ENCODE data around the gene DPP7. TPM values are rescaled to one million over a fixed set of nuclear protein-coding genes. Genes with fewer than 3 reads are reported as not detected.

The DPP7 gene
- total RNA-seq, 1 experiment from 2014 or later: 291 TPM

DNA sequence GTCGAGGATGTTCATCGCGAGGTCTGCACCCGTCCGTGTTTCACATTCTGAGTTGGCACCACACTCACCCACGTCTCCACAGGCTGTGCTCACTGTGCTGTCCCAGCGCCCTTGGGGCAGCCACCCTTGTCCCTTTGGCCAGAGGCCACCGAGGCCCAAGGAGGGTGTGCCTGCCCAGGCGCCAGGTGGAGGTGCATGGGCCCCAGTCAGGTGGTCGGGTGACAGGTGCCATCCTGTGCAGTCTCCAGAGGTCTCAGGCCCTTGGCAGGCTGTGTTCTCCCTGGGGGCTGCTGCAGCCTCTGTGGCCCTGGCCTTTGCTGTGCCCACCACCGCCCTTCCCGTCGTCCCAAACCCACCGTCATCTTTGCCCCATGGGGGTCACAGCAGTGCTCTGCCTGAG is 15.3 kb downstream of the DPP7 start:
- ChIA-PET POLR2A (no interaction called here), RAD21 (ENCODE audit: low non-redundant PET in 1 of 2, low total read pairs in 2 of 2, uncharacterized antibody in 2 of 2, unreplicated experiment in 2 of 2) (no interaction called here), CTCF (no interaction called here)
- Histone ChIP-seq H3K9ac (ENCODE audit: low read length) (no peak overlapping the region), H3K4me2 (ENCODE audit: low read length) (no peak overlapping the region), H3K27me3 (ENCODE audit: insufficient read depth, low read length) (no peaks in the 10 kb centered on the region), H3K79me2 (ENCODE audit: insufficient read depth, low read length) (no peaks in the 10 kb centered on the region), H3K4me1 (ENCODE audit: control insufficient read depth in 1 of 2, insufficient read depth in 2 of 2, low read length in 2 of 2) (no peaks in the 10 kb centered on the region), H3K4me3 (replicated peaks in 1 of 2; ENCODE audit: low read depth in 1 of 2, low read length in 2 of 2) (no peak overlapping the region), H4K20me1 (ENCODE audit: insufficient read depth) (no peaks in the 10 kb centered on the region), H3K36me3 (ENCODE audit: control insufficient read depth in 1 of 2, insufficient read depth in 2 of 2, low read length in 2 of 2) (peaks cover 11 to 52% of the 10 kb centered on the region in 2 experiments), H3K9me2 (ENCODE audit: insufficient read depth) (no peaks in the 10 kb centered on the region), H3K27ac (ENCODE audit: low read depth, low read length) (no peak overlapping the region), H2AFZ (ENCODE audit: low read depth, low read length, poor library complexity, severe bottlenecking) (no peak overlapping the region), H3K9me3 (ENCODE audit: control insufficient read depth in 1 of 2, insufficient read depth in 1 of 2, low read depth in 1 of 2, low read length in 2 of 2) (peaks cover 0 to 21% of the 10 kb centered on the region in 2 experiments; a peak in 1 of 4 replicates)
- no TSS peak for BruUV-seq (replicated peaks)
- no peak for TF ChIP-seq POLR2A (IDR thresholded peaks at IDR 0.05; ENCODE audit: borderline replicate concordance, extremely low read depth, insufficient read depth, insufficient read length)
- TF ChIP-seq, protein P1, sequence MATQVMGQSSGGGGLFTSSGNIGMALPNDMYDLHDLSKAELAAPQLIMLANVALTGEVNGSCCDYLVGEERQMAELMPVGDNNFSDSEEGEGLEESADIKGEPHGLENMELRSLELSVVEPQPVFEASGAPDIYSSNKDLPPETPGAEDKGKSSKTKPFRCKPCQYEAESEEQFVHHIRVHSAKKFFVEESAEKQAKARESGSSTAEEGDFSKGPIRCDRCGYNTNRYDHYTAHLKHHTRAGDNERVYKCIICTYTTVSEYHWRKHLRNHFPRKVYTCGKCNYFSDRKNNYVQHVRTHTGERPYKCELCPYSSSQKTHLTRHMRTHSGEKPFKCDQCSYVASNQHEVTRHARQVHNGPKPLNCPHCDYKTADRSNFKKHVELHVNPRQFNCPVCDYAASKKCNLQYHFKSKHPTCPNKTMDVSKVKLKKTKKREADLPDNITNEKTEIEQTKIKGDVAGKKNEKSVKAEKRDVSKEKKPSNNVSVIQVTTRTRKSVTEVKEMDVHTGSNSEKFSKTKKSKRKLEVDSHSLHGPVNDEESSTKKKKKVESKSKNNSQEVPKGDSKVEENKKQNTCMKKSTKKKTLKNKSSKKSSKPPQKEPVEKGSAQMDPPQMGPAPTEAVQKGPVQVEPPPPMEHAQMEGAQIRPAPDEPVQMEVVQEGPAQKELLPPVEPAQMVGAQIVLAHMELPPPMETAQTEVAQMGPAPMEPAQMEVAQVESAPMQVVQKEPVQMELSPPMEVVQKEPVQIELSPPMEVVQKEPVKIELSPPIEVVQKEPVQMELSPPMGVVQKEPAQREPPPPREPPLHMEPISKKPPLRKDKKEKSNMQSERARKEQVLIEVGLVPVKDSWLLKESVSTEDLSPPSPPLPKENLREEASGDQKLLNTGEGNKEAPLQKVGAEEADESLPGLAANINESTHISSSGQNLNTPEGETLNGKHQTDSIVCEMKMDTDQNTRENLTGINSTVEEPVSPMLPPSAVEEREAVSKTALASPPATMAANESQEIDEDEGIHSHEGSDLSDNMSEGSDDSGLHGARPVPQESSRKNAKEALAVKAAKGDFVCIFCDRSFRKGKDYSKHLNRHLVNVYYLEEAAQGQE (IDR thresholded peaks at IDR 0.05; ENCODE audit: low read depth): no peak
- no peak for TF ChIP-seq FOSL1 (IDR thresholded peaks at IDR 0.05; ENCODE audit: low read depth)
- TF ChIP-seq TCF7L2 (IDR thresholded peaks at IDR 0.05; ENCODE audit: borderline replicate concordance, extremely low read depth, insufficient read depth, insufficient read length): no peak
- TF ChIP-seq, protein P2, sequence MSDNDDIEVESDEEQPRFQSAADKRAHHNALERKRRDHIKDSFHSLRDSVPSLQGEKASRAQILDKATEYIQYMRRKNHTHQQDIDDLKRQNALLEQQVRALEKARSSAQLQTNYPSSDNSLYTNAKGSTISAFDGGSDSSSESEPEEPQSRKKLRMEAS (IDR thresholded peaks at IDR 0.05): no peak
- TF ChIP-seq, protein P3, sequence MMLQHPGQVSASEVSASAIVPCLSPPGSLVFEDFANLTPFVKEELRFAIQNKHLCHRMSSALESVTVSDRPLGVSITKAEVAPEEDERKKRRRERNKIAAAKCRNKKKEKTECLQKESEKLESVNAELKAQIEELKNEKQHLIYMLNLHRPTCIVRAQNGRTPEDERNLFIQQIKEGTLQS (IDR thresholded peaks at IDR 0.05): no peak
- no peak for TF ChIP-seq EZH2 (IDR thresholded peaks at IDR 0.05)
- no peak for TF ChIP-seq POLR2AphosphoS5 (IDR thresholded peaks at IDR 0.05; ENCODE audit: low read depth, low read length)
- TF ChIP-seq ZFX (IDR thresholded peaks at IDR 0.05): no peak
- no peak for TF ChIP-seq CBX3 (IDR thresholded peaks at IDR 0.05; ENCODE audit: low read depth)
- no peak for TF ChIP-seq ZNF274 (IDR thresholded peaks at IDR 0.05; ENCODE audit: low read depth, low read length)
- TF ChIP-seq YY1 (IDR thresholded peaks at IDR 0.05; ENCODE audit: extremely low read depth, insufficient replicate concordance, low read depth, low read length): no peak
- TF ChIP-seq RAD21 (IDR thresholded peaks at IDR 0.05; ENCODE audit: low read depth): no peak
- TF ChIP-seq SRF (IDR thresholded peaks at IDR 0.05; ENCODE audit: low read depth): no peak
- no peak for TF ChIP-seq SP1 (IDR thresholded peaks at IDR 0.05; ENCODE audit: low read depth)
- TF ChIP-seq CEBPB (IDR thresholded peaks at IDR 0.05; ENCODE audit: low read depth): no peak
- ATAC-seq: no peak
- intact Hi-C loops (cut with micrococcal nuclease): no loop called here
- DNase-seq (ENCODE audit: low read depth, low spot score): no peak
